T-helper 9 cell (primary cell): ENCODE results near the gene AXL.
"Not testable (repeated sequence)": the region's sequence is repeated elsewhere in the genome, so short reads cannot be mapped to it uniquely, and the experiment has no call there.

Source experiments
- DNase-seq: peaks from one replicate; pipeline ENCODE4 v3.0.0-alpha.2; 2020

AXL gene

DNA sequence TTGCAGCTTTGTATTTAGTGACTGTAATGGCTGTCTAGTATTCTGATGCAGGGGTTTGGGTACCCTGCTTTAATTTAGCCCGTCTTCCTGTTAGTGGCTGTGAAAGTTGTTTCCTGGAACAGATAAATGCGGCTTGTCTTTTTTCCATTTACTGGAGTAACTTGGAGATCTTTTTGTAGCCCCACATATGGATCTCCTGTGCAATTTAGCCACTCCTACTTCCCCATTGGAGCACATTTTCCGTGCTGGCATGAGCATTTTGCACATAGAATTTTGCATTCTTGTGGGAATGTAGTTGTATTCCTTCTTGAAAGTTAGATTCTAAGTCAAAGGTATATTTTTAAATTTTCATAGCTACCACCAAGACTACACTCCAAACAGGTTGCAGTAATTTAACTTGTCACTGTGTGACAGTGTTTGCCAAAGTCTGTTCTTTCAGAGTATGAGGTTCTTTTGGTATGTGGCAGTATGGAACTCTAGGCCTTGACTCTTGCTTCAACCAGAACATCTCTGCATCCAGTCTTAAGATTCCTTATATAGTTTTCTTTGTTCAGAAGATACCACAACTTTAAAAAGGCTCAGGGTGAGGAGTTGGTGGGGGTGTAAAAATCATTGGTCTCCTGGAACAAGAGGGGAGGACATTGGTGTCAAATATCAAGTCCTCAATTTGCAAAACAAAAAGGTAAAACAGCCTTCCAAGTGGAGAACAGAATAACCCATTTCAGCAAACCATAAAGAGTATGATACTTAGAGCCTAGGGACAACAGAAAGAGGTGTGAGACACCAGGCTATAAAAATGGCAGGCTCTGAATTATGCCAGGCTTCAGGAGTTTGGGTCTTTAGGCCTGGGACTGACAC lies 69.9 kb downstream of the AXL start:
- no peak for DNase-seq

DNA sequence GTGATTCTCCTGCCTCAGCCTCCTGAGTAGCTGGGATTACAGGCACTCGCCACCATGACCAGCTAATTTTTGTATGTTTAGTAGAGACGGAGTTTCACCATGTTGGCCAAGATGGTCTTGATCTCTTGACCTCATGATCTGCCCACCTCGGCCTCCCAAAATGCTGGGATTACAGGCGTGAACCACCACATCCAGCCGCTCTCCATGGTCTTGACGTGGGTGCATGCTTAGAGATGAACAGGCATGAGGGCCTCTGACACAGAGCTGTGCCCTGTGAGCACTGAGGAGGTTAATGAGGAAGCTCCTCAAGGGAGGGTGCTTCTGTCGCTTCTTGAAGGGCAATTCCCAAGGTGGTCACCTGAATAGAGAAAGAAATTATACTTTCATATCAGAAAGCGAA lies 70.8 kb downstream of the AXL start:
- not testable (repeated sequence) for DNase-seq

DNA sequence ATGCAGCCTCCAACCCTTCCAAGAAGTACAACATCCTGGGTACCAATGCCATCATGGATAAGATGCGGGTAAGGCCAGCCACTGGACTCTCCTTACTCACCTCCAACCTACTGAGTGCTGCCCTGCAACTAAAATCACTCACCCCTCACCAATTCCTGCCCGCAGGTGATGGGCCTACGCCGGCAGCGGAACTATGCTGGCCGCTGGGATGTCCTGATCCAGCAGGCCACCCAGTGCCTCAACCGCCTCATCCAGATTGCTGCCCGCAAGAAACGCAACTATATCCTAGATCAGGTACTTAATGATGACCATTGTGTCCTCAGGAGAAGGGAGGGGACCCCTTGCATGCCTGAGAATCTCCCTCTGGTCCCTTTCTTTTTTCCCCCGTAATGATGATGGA lies 75.4 kb downstream of the AXL start:
- DNase-seq, result no peak

DNA sequence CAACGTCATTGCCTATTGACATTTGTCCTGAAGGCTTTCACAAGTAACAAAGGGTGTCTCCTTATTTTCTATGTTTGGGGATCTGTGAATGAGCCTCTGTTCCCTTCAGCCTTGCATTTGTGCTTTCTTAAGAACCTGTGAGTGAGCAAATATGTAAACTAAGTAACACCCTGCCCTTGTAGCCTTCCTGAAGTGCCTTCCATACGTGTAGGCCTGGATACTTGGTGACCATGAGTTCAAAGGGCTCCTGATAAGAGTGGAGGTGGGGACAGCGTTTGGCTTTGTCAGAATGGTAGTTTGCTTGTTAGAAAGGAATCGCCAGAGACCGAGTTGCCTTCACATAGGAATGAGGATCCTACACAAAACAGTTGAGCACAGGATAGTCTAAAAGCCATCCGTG lies 76.5 kb downstream of the AXL start:
- DNase-seq, result no peak

DNA sequence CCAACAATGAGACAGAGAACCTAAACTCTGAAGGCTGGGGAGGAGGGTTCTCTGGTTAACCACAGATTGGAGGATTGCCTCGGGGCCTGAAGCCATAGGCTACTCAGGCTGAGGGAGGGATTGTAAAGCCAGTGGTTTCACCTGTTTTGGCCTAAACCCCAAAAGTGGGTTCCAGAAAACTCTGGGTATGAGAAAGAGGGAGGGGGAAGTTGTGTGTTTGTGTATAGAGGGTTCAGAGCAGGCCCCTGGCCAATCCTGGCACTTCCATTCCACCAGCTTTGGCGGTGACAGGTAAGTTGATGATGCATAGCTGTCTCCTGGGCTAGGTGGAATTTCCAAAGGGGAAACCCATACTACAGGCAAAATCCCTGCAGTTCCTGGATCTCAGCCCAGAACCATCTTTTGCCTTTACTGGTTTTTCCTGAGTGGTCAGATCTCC lies 77.4 kb downstream of the AXL start:
- no peak for DNase-seq

DNA sequence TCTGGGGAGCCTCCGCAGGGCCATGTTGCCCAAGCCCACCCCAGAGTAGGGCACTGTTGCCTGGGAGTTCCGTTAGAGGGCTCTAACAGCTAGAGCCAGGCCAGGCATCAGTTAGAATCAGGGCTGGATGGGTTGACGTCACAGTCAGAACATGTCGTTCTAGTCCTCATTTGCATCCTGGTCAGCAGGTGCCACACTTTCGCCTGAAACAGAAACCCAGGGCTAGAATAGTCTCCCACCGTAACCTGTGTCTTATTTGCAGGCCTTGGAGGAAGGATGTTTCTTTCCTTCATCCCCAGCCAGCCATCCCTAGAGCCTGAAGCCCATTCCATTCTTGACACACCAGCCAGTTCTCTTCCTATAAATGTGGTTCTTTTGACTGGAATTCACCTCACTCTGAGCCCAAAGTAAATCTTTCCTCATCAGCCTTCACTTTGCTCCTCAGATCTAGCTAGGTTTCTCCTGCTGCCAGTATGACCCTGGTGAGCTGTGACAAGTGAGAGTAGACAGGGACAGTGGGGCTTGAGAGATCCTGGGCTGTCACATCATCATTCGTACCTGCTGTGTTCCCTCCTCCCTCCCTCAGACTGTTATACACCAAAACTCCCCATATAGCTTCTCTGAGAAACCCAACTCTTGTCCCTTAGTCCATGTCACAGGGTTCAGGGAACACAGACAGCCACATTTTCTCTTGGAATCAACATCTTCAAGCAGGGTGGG lies 78.8 kb downstream of the AXL start:
- DNase-seq, result no peak

DNA sequence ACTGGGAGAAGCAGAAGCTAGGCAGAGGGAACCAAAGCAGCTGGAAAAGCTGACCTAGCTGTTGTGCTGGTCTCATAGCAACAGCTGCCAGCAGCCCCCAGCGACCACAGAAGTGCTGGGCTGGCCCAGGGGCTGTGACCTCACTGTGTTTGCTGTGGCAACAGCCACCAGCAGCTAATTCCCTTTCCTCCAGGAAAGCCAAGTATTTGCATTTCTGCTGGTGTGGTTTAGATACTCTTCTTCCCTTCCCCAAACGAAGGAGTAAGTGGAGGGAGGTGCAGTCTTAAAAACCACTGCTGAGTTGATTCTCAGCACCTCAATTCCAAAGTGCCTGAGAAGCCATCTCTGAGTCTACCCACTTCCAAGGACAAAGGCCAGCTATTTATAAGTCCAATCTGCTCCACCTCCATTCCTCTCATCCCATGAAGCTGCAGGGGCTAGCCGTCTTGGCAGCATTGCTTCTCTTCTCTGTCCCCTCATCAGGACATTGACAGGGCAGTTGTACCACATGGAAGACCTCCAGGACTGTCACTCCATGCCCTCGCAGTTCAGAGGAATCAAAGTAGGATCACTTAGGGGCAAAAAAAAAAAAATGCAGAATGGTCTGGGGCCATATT lies 79.4 kb downstream of the AXL start:
- DNase-seq, result peak; percentile 56

DNA sequence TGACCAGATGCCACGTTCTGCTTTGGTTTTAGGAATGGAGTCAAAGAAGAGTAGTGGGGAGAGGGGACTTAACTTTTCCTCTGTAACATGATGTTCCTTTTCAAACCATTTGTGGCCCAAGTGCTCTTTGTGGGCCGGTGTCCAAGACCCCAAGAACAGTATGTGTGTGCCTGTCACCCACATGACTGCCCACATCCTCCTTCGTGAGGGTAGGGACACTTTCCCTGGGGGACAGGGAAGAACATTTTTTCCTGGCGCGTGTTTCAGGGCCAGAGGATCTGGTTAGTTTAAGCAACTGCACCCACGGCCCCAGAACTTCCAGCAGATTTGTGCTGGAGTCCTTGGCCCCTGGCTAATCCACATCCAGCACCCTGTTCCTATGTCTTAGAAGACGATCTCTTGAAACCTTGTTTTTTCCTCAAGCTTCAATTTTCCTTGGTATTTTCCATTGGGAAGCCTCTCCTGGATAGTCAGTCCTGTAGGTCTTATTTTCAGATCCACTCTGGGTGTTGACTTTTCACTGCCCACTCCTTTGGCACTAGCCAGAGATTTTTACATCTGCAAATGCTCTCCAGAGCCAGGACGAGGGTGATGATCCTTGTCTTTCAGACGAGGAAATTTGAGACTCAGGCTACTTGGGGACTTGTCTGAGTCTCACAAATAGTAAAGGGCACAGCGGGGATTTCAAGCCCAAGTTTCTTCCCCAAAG lies 80.2 kb downstream of the AXL start:
- no peak for DNase-seq

DNA sequence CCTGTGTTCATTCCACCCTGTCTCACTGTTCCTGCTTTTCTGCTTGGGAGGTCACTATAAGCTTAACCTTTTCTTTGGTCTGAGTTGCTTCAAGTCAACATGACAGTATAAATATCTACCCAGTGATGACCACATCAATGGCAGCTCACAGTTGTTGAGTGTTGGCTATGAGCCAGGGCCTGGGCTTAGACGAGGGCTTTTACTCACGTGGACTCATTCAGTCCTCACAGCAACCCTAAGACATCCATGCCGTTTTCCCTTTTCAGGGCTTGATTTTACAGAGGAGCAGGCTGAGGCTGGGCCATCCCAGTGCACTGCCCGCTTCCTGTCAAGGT lies 80.7 kb downstream of the AXL start:
- DNase-seq, result peak; percentile 58

DNA sequence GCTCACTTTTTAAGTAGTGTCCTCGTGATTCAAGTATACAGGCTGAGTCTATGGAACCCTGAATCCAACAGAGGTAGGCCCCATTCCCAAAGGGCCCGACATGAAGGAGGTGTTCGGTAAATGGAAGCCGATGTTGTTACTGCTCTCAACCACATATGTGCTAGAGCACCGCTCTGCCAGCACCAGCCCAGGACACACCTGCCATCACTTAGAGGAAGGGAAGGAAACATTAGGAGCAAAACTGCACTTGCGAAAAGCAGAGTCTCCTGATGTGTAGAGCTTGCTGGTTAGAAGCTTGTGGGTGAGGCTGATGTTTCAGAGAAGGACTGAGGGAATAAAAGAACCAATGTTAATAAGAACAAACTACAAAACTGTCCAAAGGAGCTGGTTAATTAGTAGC lies 81.5 kb downstream of the AXL start:
- DNase-seq, result no peak

DNA sequence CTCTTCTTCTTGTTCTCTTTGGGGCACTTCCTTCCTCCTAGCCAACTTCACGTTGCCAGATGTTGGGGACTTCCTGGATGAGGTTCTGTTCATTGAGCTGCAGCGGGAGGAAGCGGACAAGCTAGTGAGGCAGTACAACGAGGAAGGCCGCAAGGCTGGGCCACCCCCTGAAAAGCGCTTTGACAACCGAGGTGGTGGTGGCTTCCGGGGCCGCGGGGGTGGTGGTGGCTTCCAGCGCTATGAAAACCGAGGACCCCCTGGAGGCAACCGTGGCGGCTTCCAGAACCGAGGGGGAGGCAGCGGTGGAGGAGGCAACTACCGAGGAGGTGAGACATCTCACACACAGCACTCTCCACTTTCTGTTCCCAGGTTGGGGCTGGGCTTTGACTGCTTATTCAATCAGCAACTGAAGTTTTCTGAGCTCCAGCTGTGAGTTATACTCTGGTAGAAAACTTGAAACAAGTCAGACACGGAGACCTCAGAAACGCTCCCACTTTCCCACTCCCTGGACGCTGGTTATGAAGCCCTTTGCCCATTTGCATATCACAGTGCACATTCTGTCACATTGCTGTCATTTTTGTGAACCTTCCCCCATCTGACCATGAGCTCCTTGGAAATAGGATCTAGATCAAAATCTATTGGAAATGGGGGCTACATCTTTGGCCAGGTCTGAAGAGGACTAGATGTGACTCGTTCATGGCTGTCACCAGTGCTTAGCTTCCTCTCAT lies 83.8 kb downstream of the AXL start:
- peak; percentile 54 for DNase-seq

DNA sequence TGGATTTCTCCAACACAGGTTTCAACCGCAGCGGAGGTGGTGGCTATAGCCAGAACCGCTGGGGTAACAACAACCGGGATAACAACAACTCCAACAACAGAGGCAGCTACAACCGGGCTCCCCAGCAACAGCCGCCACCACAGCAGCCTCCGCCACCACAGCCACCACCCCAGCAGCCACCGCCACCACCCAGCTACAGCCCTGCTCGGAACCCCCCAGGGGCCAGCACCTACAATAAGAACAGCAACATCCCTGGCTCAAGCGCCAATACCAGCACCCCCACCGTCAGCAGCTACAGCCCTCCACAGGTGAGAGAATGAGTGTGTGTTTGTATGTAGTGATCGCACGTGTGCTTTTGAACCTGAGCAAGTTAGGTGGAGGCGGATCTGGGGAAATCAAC lies 84.9 kb downstream of the AXL start:
- DNase-seq, result no peak

DNA sequence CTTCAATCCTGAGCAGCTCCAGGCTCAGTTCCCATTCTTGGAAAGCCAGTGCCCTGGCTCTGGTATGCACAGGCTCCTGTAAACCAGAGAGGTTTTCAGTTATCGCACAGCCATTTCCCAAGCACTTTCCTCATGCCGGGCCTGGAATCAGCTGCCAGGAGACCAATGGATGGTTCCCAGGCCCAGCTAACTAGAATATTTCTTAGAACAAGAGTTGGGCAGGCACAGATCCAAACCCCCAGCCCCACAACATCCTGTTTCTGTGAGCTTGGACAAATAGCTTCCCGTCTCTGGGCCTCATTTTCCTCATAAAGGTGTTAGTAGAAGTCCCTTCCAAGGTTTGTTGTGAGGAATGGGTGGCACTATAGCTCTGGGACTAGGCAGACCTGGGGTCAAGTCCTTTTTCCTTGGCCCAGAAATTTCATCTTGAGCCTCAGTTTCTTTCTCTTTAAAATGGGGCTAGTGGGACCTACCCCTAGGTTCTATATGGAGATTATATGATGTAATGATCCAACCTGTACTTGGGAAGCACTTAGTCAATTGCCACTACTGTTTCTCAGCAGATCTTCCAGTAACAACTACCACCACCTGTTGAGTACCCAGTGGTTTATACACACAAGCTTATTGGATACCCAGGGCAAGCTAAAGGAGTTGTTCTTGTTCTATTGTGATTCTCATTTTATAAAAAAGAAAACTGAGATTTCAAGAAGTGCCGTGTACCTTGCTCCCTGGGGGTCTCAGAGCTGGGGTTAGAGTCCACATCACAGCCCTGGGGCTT lies 85.9 kb downstream of the AXL start:
- DNase-seq, result no peak

DNA sequence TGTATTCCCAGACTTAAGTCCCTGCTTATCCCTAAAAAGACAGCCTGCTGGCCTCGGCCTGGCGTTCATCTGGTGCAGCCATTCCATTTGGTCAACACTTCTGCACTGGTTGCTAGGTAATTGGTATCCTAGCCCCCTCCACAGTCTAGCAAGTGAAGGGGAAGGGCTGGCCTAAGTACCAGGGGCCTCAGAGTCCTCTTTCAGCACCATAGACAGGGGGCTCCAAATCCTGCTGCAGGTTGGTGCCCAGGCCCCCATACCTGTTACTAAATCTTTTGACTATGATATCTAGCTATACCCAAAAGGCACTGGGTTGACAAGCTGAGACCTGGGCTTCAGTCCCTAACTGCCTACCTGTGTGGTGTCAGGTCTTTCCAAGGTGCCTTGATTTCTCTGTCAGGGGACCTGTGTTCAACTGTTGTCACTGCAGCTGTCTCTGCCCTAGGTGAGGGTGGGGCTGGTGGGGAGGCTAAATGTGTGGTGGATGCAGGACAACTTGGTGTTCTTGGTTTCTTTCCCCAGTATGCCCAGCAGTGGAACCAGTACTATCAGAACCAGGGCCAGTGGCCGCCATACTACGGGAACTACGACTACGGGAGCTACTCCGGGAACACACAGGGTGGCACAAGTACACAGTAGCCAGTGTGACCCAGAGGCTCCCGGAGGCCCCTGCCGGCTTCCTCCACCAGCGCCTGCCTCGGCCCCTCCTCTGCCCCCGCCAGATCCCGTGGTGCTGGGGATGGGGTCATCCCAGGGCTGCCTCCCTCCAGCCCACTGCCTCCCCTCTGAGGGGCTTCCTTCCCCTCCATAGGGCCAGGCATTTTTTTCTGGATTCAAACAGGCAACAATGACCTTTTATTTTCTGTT lies 87.1 kb downstream of the AXL start:
- DNase-seq, result no peak

DNA sequence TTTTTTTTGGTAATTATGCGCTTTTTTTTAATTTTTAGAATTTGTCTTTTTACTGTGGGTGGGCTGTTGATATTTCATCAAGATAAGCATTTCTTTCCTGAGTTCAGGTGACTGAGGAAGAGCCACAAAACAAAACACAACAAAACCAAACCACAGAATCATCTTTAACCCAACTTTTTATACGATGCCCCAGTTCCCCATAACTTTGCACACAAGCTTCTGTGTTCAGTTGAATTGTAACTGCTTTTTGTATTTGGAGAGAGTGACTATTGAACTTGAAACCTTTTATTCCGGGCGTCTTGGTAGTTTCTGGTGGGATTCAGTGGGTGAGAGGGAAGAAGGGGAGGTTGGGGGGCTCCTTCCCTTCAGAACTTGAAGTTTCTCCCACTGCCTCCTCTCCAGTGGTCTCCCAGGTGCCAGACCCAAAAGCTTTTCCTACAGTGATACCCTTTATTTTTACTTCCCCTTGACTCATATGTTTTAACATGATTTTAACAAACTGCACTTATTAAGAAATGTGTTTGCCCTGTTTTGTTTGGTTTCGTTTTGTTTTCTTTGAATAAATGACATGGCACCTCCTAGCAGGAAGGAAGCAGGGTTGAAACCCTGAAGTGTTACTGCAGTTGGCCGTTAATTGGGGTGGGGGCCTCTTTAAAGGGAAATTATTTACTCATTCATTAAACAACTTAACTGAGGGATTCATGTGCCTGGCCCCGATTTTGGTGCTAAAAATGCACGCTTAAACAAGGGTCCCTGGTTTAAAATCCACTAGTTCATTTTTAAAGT lies 88.3 kb downstream of the AXL start:
- DNase-seq, result no peak

DNA sequence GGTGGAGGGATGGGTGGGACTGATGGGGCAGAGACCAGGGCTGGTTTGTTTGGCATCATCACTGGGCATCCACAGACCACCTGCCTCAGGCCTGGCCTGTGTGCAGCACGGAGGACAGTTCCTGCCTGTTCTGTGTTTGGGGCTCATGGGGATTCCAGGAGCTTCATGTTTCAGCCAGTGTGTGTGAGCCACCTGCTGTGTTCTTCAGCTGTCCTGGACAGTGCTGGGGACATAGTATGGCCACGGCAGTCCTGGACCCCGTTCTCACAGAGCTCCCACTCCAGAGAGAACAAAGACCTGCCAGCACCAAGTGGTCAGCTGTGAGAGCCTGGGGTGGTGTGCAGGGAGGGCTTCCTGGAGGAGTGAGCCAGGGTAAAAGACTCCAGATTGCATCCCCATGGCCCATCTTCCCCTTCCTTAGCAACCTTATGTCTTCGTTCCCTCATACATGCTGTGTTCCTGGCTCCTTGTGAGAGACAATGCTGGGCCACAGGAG lies 89.0 kb downstream of the AXL start:
- DNase-seq, result no peak

DNA sequence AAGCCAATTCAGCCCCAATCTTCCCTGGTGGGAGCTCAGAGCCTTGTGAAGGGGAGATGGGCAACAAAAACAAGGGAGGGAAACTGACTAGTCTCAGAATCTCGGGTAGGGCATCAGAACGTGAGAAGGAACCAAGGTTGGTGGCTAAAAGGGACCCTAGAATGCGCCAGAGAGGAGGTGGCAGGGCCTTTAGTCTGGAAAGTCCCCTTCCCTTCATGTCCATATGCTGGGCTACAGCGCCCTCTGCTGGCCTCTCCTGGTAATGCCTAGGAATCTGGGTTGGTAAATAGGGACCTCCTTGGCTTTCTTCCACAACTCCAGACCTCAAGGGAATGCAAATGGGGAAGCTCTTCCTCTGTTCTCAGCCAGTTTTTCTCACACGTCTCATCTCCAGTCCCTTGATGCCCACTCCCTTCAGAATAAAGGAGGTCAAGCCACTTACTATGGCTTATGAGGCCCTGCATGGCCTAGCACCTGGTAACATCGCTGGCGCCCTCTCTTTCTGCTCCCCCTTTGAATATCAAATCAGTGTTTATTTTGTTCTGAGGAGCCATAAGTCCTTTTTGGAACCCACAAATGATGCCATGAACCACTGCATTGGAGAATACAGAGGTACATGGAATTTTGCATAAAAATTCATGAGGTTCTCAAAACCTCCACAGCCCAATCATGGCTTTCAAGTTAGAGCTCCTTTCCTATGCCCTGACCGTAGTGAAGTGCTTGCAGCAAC lies 89.6 kb downstream of the AXL start:
- DNase-seq, result peak; percentile 98

DNA sequence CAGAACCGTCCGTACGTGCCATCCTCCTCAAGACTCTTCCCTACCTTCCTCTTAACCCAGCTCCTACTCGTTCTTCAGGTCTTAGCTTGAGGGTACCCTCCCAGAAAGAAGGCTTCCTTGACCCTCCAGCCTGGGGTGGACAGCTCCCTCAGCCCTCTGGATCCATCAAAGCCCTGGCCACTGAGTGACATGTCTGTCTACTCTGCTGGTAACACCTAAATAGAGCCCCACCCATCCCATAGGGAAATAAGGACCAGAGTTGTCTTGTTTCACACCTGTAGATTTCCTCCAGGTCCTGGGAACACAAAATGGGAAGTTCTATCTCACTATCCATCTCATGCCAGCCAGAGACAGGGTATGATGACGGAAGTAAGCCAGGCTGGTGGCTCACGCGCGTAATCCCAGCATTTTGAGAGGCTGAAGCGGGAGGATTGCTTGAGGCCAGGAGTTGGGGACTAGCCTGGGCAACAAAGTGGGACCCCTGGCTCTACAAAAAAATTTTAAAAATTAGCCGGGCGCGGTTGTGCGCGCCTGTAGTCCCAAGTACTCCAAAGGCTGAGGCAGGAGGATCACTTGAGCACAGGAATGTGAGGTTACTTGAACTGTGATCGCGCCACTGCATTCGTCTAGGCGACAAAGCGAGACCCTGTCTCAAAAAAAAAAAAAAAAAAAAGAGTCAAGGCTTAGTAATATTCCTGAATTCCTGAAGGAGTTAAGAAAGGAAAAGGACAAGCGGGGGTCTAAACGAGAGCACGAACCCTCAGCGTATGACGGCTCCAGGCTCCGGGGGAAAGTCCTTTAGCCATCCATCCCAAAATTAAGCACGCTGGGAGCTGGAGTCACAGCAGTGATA lies 90.4 kb downstream of the AXL start:
- DNase-seq, result no peak
